NCI-H146 (cell line): Measurements from ENCODE around the gene ATG7.
"Not testable (repeated sequence)": the region's sequence is repeated elsewhere in the genome, so short reads cannot be mapped to it uniquely, and the experiment has no call there.

Experiments
- DNase-seq: peaks from one replicate; lab custom pipeline; 2025; lab: John Stamatoyannopoulos, UW

The ATG7 gene

GRCh38 chr3:11431319-11431718 is 159.1 kb downstream of the ATG7 start:
- DNase-seq: no peak

- no peak for DNase-seq
Observed at GRCh38 chr3:11434017-11434526, 161.9 kb downstream of the ATG7 start.

- no peak for DNase-seq
Observed at GRCh38 chr3:11434563-11435096, 162.4 kb downstream of the ATG7 start.

GRCh38 chr3:11435440-11436165 is 163.4 kb downstream of the ATG7 start:
- DNase-seq: no peak

- no peak for DNase-seq
Observed at GRCh38 chr3:11436775-11437174, 164.6 kb downstream of the ATG7 start.

- DNase-seq: no peak
Observed at GRCh38 chr3:11437506-11437905, 165.3 kb downstream of the ATG7 start.

GRCh38 chr3:11438646-11439045 is 166.4 kb downstream of the ATG7 start:
- DNase-seq: no peak

GRCh38 chr3:11441346-11441745 is 169.1 kb downstream of the ATG7 start:
- DNase-seq: not testable (repeated sequence)

- DNase-seq: no peak
Observed at GRCh38 chr3:11444404-11444803, 172.2 kb downstream of the ATG7 start.

- not testable (repeated sequence) for DNase-seq
Observed at GRCh38 chr3:11445193-11445592, 173.0 kb downstream of the ATG7 start.

- no peak for DNase-seq
Observed at GRCh38 chr3:11445883-11446282, 173.7 kb downstream of the ATG7 start.

GRCh38 chr3:11447584-11448200 is 175.5 kb downstream of the ATG7 start:
- DNase-seq: no peak

GRCh38 chr3:11450015-11450414 is 177.8 kb downstream of the ATG7 start:
- DNase-seq: no peak

GRCh38 chr3:11452312-11452711 is 180.1 kb downstream of the ATG7 start:
- no peak for DNase-seq

- peak; percentile 48 for DNase-seq
Observed at GRCh38 chr3:11452885-11453847, 181.0 kb downstream of the ATG7 start.

- no peak for DNase-seq
Observed at GRCh38 chr3:11455956-11456355, 183.8 kb downstream of the ATG7 start.

GRCh38 chr3:11457135-11457534 is 184.9 kb downstream of the ATG7 start:
- no peak for DNase-seq

- DNase-seq: no peak
Observed at GRCh38 chr3:11459186-11459824, 187.1 kb downstream of the ATG7 start.

- no peak for DNase-seq
Observed at GRCh38 chr3:11461226-11461625, 189.0 kb downstream of the ATG7 start.

GRCh38 chr3:11462673-11463072 is 190.5 kb downstream of the ATG7 start:
- not testable (repeated sequence) for DNase-seq

- no peak for DNase-seq
Observed at GRCh38 chr3:11463591-11463990, 191.4 kb downstream of the ATG7 start.

GRCh38 chr3:11464356-11464755 is 192.2 kb downstream of the ATG7 start:
- no peak for DNase-seq
